ENCODE measurements around the gene FAM163B.

Gene FAM163B

GRCh38 chr9:133643978-133644760 is 35.0 kb upstream of the FAM163B start:
- ATAC-seq (replicated peaks; ENCODE audit: extremely low read depth, poor library complexity, severe bottlenecking) = no peak
- peaks cover 22% of the 10 kb centered on the region for H3K27me3 Mint-ChIP-seq
- H3K9me3 Mint-ChIP-seq = no peaks in the 10 kb centered on the region
- peaks cover 1% of the 10 kb centered on the region for H3K36me3 Mint-ChIP-seq (ENCODE audit: insufficient read depth)
- no peak for DNase-seq (ENCODE audit: low spot score in 2 of 2)
- H3K4me1 Mint-ChIP-seq = no peaks in the 10 kb centered on the region
- H3K4me3 Mint-ChIP-seq = no peak overlapping the region
- no peak overlapping the region for H3K27ac Mint-ChIP-seq (ENCODE audit: low read depth)

DNA sequence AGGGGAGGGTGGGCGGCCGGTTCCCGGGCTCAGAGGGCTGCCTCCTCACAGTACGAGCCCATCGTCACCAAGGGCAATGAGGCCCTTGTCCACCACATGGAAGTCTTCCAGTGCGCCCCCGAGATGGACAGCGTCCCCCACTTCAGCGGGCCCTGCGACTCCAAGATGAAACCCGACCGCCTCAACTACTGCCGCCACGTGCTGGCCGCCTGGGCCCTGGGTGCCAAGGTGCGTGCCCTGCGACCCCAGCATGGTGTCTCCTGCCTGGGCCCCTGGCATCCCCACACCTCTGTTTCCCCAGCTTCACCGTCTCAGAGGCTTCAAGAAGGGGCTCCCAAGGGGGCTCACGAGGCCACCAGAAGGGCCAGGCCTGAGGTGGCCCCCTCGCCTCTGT is 34.2 kb upstream of the FAM163B start:
- H3K4me1 Mint-ChIP-seq = no peaks in the 10 kb centered on the region
- H3K27me3 Mint-ChIP-seq = peaks cover 20% of the 10 kb centered on the region
- no peak for DNase-seq (ENCODE audit: low spot score in 2 of 2)
- H3K4me3 Mint-ChIP-seq = no peak overlapping the region
- H3K36me3 Mint-ChIP-seq (ENCODE audit: insufficient read depth) = peaks cover 1% of the 10 kb centered on the region
- H3K9me3 Mint-ChIP-seq = no peaks in the 10 kb centered on the region
- H3K27ac Mint-ChIP-seq (ENCODE audit: low read depth) = no peak overlapping the region
- ATAC-seq (replicated peaks; ENCODE audit: extremely low read depth, poor library complexity, severe bottlenecking) = no peak

GRCh38 chr9:133642708-133643361 is 33.6 kb upstream of the FAM163B start:
- Mint-ChIP-seq H3K27me3 (peaks cover 20% of the 10 kb centered on the region), H3K4me1 (no peaks in the 10 kb centered on the region), H3K4me3 (no peak overlapping the region), H3K36me3 (ENCODE audit: insufficient read depth) (peaks cover 1% of the 10 kb centered on the region), H3K27ac (ENCODE audit: low read depth) (no peak overlapping the region), H3K9me3 (no peaks in the 10 kb centered on the region)
- DNase-seq (ENCODE audit: low spot score in 2 of 2) (no peak), ATAC-seq (replicated peaks; ENCODE audit: extremely low read depth, poor library complexity, severe bottlenecking) (no peak)

- peaks cover 20% of the 10 kb centered on the region for H3K27me3 Mint-ChIP-seq
- ATAC-seq (replicated peaks; ENCODE audit: extremely low read depth, poor library complexity, severe bottlenecking) (no peak), DNase-seq (ENCODE audit: low spot score in 2 of 2) (no peak)
- H3K36me3 Mint-ChIP-seq (ENCODE audit: insufficient read depth) = peaks cover 1% of the 10 kb centered on the region
- no peaks in the 10 kb centered on the region for H3K9me3 Mint-ChIP-seq
- H3K4me1 Mint-ChIP-seq = no peaks in the 10 kb centered on the region
- H3K4me3 Mint-ChIP-seq = no peak overlapping the region
- H3K27ac Mint-ChIP-seq (ENCODE audit: low read depth) = no peak overlapping the region
Observed at GRCh38 chr9:133641861-133642595, 32.8 kb upstream of the FAM163B start.

DNA sequence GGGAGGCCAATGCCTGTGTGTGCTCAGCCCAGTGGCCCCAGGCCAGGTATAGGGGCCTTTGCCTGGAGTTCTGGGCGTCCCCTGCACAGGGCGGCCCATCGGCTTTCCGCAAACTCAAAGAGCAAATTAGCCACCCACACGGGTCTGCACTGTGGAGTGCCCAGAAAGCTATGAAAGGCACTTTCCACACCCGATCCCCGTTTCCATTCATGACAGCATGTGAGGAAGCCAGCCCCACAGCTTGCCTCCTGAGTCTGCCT is 32.1 kb upstream of the FAM163B start:
- peaks cover under 1% of the 10 kb centered on the region for H3K36me3 Mint-ChIP-seq (ENCODE audit: insufficient read depth)
- ATAC-seq (replicated peaks; ENCODE audit: extremely low read depth, poor library complexity, severe bottlenecking) (no peak), DNase-seq (ENCODE audit: low spot score in 2 of 2) (no peak)
- no peak overlapping the region for H3K27ac Mint-ChIP-seq (ENCODE audit: low read depth)
- H3K4me1 Mint-ChIP-seq = no peaks in the 10 kb centered on the region
- no peak overlapping the region for H3K4me3 Mint-ChIP-seq
- H3K9me3 Mint-ChIP-seq = no peaks in the 10 kb centered on the region
- H3K27me3 Mint-ChIP-seq = peaks cover 20% of the 10 kb centered on the region

DNA sequence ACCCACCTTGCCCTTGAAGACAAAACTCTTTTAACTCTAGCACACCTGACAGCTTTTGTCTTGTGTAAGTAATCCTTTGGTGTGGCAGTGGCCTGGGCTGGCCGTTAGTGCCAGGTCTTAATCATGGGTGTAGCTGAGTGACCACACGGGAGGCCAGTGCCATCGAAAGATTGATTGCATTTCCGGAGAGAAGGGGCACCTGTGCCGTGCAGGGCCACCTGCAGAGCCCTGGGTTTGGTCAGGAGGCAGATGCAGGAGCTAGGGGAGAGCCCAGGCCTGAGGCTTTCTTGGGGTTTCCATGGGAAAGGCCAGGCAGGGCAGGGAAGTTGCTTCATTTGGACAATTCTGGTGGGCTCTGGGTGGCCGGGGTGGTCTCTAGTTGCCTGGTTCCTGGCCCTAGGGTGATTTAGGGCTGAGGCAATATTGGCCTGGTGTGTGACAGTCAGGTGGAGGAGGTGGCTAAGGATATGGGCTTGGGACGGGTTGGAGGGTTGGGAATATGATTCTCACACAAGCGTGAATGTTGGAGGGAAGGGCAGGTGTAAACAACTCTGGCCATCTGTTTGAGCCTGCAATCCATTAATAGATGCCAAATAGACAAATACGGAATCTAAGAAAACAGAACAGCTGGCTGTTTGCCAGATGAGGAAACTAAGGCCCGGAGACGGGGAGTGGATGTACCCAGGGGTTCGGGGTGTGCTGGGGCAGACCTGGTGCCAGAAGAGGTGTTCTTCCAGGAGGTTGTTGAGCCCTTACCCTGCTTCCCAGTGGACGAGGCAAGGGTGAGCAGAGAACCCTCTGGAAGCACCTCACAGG is 31.6 kb upstream of the FAM163B start:
- no peaks in the 10 kb centered on the region for H3K9me3 Mint-ChIP-seq
- no peaks in the 10 kb centered on the region for H3K4me1 Mint-ChIP-seq
- ATAC-seq (replicated peaks; ENCODE audit: extremely low read depth, poor library complexity, severe bottlenecking) (no peak), DNase-seq (ENCODE audit: low spot score in 2 of 2) (no peak)
- peaks cover 20% of the 10 kb centered on the region for H3K27me3 Mint-ChIP-seq
- H3K27ac Mint-ChIP-seq (ENCODE audit: low read depth) = no peak overlapping the region
- no peaks in the 10 kb centered on the region for H3K36me3 Mint-ChIP-seq (ENCODE audit: insufficient read depth)
- no peak overlapping the region for H3K4me3 Mint-ChIP-seq

DNA sequence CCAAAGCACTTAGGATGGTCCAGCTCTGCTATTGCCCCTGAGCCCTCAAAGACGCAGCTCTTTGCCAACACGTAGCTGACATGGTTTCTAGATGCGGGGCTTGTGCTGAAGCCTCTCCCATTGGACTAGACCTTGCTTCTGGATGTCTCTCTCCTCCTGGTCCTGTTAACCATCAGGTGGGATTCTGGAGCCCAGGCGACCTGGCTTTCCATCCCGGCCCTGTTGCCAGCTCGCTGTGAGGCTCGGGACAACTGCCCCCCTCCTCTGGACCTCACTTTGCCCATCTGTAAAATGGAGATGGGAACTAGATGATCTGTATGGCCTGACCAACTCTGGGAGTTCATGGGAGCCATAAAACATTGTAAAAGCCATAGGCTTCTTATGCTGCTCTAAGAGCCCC is 31.0 kb upstream of the FAM163B start:
- no peaks in the 10 kb centered on the region for H3K9me3 Mint-ChIP-seq
- peaks cover 20% of the 10 kb centered on the region for H3K27me3 Mint-ChIP-seq
- ATAC-seq (replicated peaks; ENCODE audit: extremely low read depth, poor library complexity, severe bottlenecking) (no peak), DNase-seq (ENCODE audit: low spot score in 2 of 2) (no peak)
- H3K4me3 Mint-ChIP-seq = no peak overlapping the region
- no peak overlapping the region for H3K27ac Mint-ChIP-seq (ENCODE audit: low read depth)
- H3K4me1 Mint-ChIP-seq = no peaks in the 10 kb centered on the region
- H3K36me3 Mint-ChIP-seq (ENCODE audit: insufficient read depth) = no peaks in the 10 kb centered on the region

DNA sequence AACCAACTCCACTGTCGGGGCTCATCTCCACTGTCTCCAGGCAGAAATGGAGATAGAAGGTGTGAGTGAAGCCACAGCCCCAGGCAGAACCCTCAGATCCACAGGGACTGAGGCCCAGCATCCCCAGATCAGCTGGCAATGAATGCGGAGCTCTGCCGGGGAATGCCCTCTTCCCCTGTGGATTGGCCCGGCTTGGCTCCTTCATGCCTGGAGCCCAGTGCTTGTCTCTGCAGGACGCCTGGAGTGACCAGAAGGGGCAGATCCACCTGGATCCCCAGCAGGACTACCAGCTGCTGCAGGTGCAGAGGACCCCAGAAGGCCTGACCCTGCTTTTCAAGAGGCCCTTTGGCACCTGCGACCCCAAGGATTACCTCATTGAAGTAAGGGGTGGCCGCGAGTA is 30.4 kb upstream of the FAM163B start:
- no peak for DNase-seq (ENCODE audit: low spot score in 2 of 2)
- Mint-ChIP-seq H3K27ac (ENCODE audit: low read depth) (no peak overlapping the region), H3K27me3 (peaks cover 20% of the 10 kb centered on the region), H3K4me3 (no peak overlapping the region), H3K4me1 (no peaks in the 10 kb centered on the region), H3K36me3 (ENCODE audit: insufficient read depth) (no peaks in the 10 kb centered on the region), H3K9me3 (no peaks in the 10 kb centered on the region)
- ATAC-seq (replicated peaks; ENCODE audit: extremely low read depth, poor library complexity, severe bottlenecking) = no peak

DNA sequence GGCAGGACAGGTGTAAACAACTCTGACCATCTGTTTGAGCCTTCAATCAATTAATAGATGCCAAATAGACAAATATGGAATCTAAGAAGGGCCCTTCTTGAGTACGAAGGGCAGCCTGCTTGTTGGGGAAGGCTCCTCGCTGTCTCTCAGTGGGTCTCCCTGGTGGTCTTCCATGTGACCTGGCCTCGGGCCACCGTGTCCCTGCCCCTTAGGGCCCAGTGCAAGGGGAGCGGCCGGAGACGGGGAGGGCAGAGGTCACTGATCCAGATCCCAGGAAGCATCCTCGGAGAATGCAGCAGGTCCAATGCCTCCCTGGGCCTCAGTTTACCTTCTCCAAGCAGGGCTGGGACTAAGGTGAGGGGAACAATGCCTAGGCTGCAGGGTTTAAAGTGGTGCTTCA is 29.5 kb upstream of the FAM163B start:
- no peaks in the 10 kb centered on the region for H3K36me3 Mint-ChIP-seq (ENCODE audit: insufficient read depth)
- DNase-seq (ENCODE audit: low spot score in 2 of 2) (no peak), ATAC-seq (replicated peaks; ENCODE audit: extremely low read depth, poor library complexity, severe bottlenecking) (no peak)
- H3K4me1 Mint-ChIP-seq = no peaks in the 10 kb centered on the region
- no peaks in the 10 kb centered on the region for H3K9me3 Mint-ChIP-seq
- H3K27me3 Mint-ChIP-seq = peaks cover 20% of the 10 kb centered on the region
- H3K27ac Mint-ChIP-seq (ENCODE audit: low read depth) = no peak overlapping the region
- H3K4me3 Mint-ChIP-seq = no peak overlapping the region

DNA sequence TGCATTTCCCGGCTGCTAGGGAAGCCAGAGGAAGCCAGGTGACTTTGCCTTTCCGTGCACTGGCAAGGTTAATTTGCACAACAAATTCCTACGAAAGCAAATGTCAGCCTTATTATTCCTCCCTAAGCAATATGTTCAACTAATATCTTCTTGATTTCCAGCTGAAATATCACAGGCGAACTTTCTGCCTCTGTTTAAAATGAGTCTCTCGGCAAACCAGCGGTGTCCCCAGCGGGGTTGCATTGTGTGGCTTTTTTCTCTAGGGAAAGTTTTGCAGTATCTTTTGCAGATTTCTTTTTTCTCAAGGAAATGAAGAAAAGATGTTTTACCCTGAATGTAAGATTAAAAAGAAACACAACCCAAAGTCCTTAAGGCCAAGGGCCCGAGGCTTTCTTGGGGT is 28.9 kb upstream of the FAM163B start:
- peaks cover 20% of the 10 kb centered on the region for H3K27me3 Mint-ChIP-seq
- ATAC-seq (replicated peaks; ENCODE audit: extremely low read depth, poor library complexity, severe bottlenecking) = no peak
- H3K27ac Mint-ChIP-seq (ENCODE audit: low read depth) = no peak overlapping the region

DNA sequence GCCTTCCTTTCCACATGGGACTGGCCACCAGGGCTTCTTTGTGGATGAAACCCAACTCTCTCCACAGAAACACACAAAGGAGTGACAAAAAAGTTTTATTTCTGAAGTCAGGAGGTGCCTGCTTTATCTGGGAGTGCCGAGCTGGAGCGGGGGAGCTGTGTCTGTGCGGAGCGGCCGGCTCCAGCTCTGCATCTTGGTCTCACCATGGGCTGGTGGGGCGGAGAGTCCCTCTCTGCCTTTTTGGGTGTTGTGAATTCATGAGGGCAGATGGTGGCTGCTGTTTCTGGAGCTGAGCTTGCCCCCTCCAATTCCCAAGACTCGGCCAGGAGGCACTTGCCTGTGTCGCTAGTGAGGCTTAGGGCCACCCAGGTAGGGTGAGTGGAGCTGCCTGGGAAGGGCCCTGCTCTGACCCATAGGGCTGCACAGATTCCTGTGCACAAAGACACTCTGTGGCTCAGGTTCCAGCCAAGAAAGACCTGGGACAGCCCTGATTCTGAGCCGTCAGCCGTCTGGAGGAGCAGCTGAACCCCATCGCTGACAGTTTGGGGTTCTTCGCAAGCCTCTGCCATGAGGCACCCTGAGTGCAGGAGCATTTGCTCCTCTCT is 28.4 kb upstream of the FAM163B start:
- H3K27ac Mint-ChIP-seq (ENCODE audit: low read depth) = no peak overlapping the region

More for the DNA sequence above, 28.9 kb upstream of the FAM163B start:
- DNase-seq (ENCODE audit: low spot score in 2 of 2) = no peak
- Mint-ChIP-seq H3K4me3 (no peak overlapping the region), H3K9me3 (no peaks in the 10 kb centered on the region), H3K36me3 (ENCODE audit: insufficient read depth) (no peaks in the 10 kb centered on the region), H3K4me1 (no peaks in the 10 kb centered on the region)

GRCh38 chr9:133636902-133637301 is 27.7 kb upstream of the FAM163B start:
- Mint-ChIP-seq H3K27ac (ENCODE audit: low read depth) (no peak overlapping the region), H3K36me3 (ENCODE audit: insufficient read depth) (no peaks in the 10 kb centered on the region), H3K27me3 (peaks cover 18% of the 10 kb centered on the region), H3K9me3 (no peaks in the 10 kb centered on the region), H3K4me3 (no peak overlapping the region), H3K4me1 (no peaks in the 10 kb centered on the region)
- DNase-seq (ENCODE audit: low spot score in 2 of 2) (no peak), ATAC-seq (replicated peaks; ENCODE audit: extremely low read depth, poor library complexity, severe bottlenecking) (no peak)

More for the DNA sequence above, 28.4 kb upstream of the FAM163B start:
- DNase-seq (ENCODE audit: low spot score in 2 of 2) (no peak), ATAC-seq (replicated peaks; ENCODE audit: extremely low read depth, poor library complexity, severe bottlenecking) (no peak)
- Mint-ChIP-seq H3K4me3 (no peak overlapping the region), H3K36me3 (ENCODE audit: insufficient read depth) (no peaks in the 10 kb centered on the region), H3K9me3 (no peaks in the 10 kb centered on the region), H3K4me1 (no peaks in the 10 kb centered on the region), H3K27me3 (peaks cover 20% of the 10 kb centered on the region)
